ENCODE results near the gene SLC25A13. TPM values are rescaled to one million over a fixed set of nuclear protein-coding genes. Genes with fewer than 3 reads are reported as not detected.

The SLC25A13 gene
- total and polyA plus RNA-seq, 2 of the 8 experiments (the other 6 are each of a cell fraction or from before 2014, with no cell fraction given): 30.8 to 85.4 TPM

DNA sequence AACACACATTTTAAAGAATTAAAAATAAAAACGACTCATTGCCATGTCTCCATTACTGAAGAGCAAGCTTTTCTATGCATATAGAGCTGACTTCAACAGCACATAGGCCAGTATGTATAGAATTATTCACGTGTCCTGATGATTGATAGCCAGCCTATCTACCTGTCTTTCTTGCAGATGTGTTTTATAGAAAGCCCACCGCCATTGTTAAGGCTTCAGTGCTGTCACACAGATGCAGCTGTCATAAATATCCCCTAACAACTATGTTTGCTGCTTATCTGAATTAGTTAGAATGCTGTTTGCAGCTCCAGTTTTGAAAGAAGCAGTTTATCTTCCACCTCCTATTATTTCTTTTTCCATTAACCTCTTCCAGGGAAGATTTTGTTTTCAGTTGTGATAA lies 235.9 kb downstream of the SLC25A13 start:
- Histone ChIP-seq H3K14ac (ENCODE audit: insufficient read length) (no peak overlapping the region), H3K4ac (replicated peaks; ENCODE audit: insufficient read length, low read depth, low read length) (no peak overlapping the region), H3K27me3 (replicated peaks in 1 of 4; ENCODE audit: control insufficient read depth in 3 of 4, extremely low read depth in 1 of 4, insufficient read depth in 3 of 4, low read length in 3 of 4) (no peaks in the 10 kb centered on the region), H2BK15ac (ENCODE audit: low read length) (no peak overlapping the region), H2BK12ac (ENCODE audit: low read depth, low read length) (no peak overlapping the region), H3K9ac (replicated peaks in 1 of 4; ENCODE audit: extremely low read depth in 1 of 4, low read depth in 3 of 4, low read length in 3 of 4) (no peak overlapping the region), H3K36me3 (ENCODE audit: control insufficient read depth in 2 of 4, insufficient read depth in 4 of 4, low read length in 3 of 4) (no peaks in the 10 kb centered on the region), H2BK5ac (ENCODE audit: low read depth, low read length) (no peak overlapping the region), H3K79me1 (ENCODE audit: low read depth, low read length) (no peaks in the 10 kb centered on the region), H2BK20ac (ENCODE audit: low read length) (no peak overlapping the region), H3K4me2 (ENCODE audit: insufficient read depth in 1 of 2, low read depth in 2 of 2, low read length in 2 of 2) (no peak overlapping the region), H3K4me1 (replicated peaks in 1 of 4; ENCODE audit: control insufficient read depth in 3 of 4, insufficient read depth in 4 of 4, low read length in 3 of 4) (no peaks in the 10 kb centered on the region), H3K23me2 (ENCODE audit: low read depth, low read length) (no peaks in the 10 kb centered on the region), H3K27ac (ENCODE audit: low read depth, low read length) (no peak overlapping the region), H3K4me3 (ENCODE audit: extremely low read depth in 1 of 4, insufficient read depth in 2 of 4, low read depth in 3 of 4, low read length in 4 of 4) (no peak overlapping the region), H3K18ac (ENCODE audit: extremely low read depth, low read length) (no peak overlapping the region), H4K91ac (replicated peaks; ENCODE audit: insufficient read length, low read length) (no peak overlapping the region), H2AK5ac (ENCODE audit: low read depth, low read length) (no peak overlapping the region), H3K23ac (ENCODE audit: insufficient read length) (no peak overlapping the region), H3K79me2 (ENCODE audit: control insufficient read depth in 1 of 2, insufficient read depth in 2 of 2, low read length in 2 of 2) (no peaks in the 10 kb centered on the region), H4K8ac (ENCODE audit: extremely low read depth, insufficient read depth, low read length) (no peak overlapping the region), H2AFZ (ENCODE audit: low read length) (no peak overlapping the region), H4K20me1 (replicated peaks in 1 of 2; ENCODE audit: control insufficient read depth in 1 of 2, insufficient read depth in 2 of 2, low read length in 2 of 2) (no peaks in the 10 kb centered on the region), H4K5ac (ENCODE audit: insufficient read length, low read depth, low read length) (no peak overlapping the region), H3K56ac (replicated peaks; ENCODE audit: insufficient read length, low read depth, low read length) (no peak overlapping the region), H3K9me3 (ENCODE audit: insufficient read depth in 2 of 2, low read depth in 1 of 2, low read length in 1 of 2) (no peaks in the 10 kb centered on the region), H2BK120ac (replicated peaks; ENCODE audit: low read depth, low read length) (no peak overlapping the region)
- POLR2A ChIA-PET (ENCODE audit: partially characterized antibody): interaction anchor here (1.2 kb wide), 1 partner anchor 229 kb away, joined by 3 read pairs; no protein-coding TSS in a partner anchor
- DNase-seq (ENCODE audit: low read depth in 1 of 2, low spot score in 2 of 2): no peak
- no peak for FAIRE-seq
- 90% methylated on average over 3 of the region's 3 CpGs; no CpG with 5 or more reads in 1 of the 2 experiments for WGBS, 2 experiments (ENCODE audit: extremely low coverage in 1 of 2, insufficient coverage in 1 of 2, insufficient read length in 1 of 2, insufficient replicate concordance in 2 of 2, low coverage in 1 of 2, low lambda C conversion rate in 2 of 2, missing lambda C conversion rate in 1 of 2)
- CTCF ChIA-PET (ENCODE audit: partially characterized antibody): interaction anchor here (1.2 to 1.4 kb wide), 2 partner anchors 9 to 940 kb away, joined by 3 read pairs; no protein-coding TSS in a partner anchor
- TF ChIP-seq, protein P1, sequence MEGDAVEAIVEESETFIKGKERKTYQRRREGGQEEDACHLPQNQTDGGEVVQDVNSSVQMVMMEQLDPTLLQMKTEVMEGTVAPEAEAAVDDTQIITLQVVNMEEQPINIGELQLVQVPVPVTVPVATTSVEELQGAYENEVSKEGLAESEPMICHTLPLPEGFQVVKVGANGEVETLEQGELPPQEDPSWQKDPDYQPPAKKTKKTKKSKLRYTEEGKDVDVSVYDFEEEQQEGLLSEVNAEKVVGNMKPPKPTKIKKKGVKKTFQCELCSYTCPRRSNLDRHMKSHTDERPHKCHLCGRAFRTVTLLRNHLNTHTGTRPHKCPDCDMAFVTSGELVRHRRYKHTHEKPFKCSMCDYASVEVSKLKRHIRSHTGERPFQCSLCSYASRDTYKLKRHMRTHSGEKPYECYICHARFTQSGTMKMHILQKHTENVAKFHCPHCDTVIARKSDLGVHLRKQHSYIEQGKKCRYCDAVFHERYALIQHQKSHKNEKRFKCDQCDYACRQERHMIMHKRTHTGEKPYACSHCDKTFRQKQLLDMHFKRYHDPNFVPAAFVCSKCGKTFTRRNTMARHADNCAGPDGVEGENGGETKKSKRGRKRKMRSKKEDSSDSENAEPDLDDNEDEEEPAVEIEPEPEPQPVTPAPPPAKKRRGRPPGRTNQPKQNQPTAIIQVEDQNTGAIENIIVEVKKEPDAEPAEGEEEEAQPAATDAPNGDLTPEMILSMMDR (IDR thresholded peaks at IDR 0.05; ENCODE audit: control extremely low read depth in 1 of 3, insufficient read depth in 1 of 3, low read depth in 1 of 3, low read length in 3 of 3): no peak
- TF ChIP-seq EGR1 (IDR thresholded peaks at IDR 0.05; ENCODE audit: borderline replicate concordance, low read depth, low read length): no peak
- TF ChIP-seq KDM1A (IDR thresholded peaks at IDR 0.05; ENCODE audit: borderline replicate concordance, low read length): no peak
- TF ChIP-seq KDM4A (IDR thresholded peaks at IDR 0.05; ENCODE audit: low read depth, low read length, severe bottlenecking): no peak
- TF ChIP-seq TEAD4 (IDR thresholded peaks at IDR 0.05; ENCODE audit: low read depth, low read length): no peak
- TF ChIP-seq JUND (IDR thresholded peaks at IDR 0.05; ENCODE audit: low read length): no peak
- no peak for TF ChIP-seq HDAC6 (IDR thresholded peaks at IDR 0.05; ENCODE audit: low read depth, low read length)
- no peak for TF ChIP-seq TAF1 (IDR thresholded peaks at IDR 0.05; ENCODE audit: low read depth, low read length)
- no peak for TF ChIP-seq SIRT6 (IDR thresholded peaks at IDR 0.05; ENCODE audit: low read length)

Measured in H1 (cell line).